A549 (cell line): ENCODE measurements around the gene EFHC1.

Experiments used
- CEBPB ChIP-seq, 2 experiments: fragments of >200 bp in 1 of 2; sonication (Bioruptor Twin) in 1 of 2; formaldehyde crosslinking in 1 of 2; IDR thresholded peaks; 2 replicates each; pipeline ENCODE4 v1.6.1; 2012 to 2016
- POLR2A ChIP-seq: IDR thresholded peaks from 2 replicates; pipeline ENCODE4 v1.6.1; 2012; ENCODE audit warnings: mild to moderate bottlenecking, low read length
- SREBF2 ChIP-seq: fragments of 450-650 bp; IDR thresholded peaks from 2 replicates; pipeline ENCODE4 v1.6.1; 2014; ENCODE audit warnings: mild to moderate bottlenecking, moderate library complexity
- TF ChIP-seq, protein P1 (sequence below): fragments of >200 bp; sonication (Bioruptor Twin); formaldehyde crosslinking; IDR thresholded peaks from 3 replicates; pipeline ENCODE4 v1.5.1; 2016
- TF ChIP-seq, protein P2 (sequence below): IDR thresholded peaks from 2 replicates; pipeline ENCODE4 v1.6.1; 2012
- TF ChIP-seq, protein P3 (sequence below): IDR thresholded peaks from 2 replicates; pipeline ENCODE4 v1.6.1; 2012; ENCODE audit warnings: low read depth, borderline replicate concordance

DNA sequence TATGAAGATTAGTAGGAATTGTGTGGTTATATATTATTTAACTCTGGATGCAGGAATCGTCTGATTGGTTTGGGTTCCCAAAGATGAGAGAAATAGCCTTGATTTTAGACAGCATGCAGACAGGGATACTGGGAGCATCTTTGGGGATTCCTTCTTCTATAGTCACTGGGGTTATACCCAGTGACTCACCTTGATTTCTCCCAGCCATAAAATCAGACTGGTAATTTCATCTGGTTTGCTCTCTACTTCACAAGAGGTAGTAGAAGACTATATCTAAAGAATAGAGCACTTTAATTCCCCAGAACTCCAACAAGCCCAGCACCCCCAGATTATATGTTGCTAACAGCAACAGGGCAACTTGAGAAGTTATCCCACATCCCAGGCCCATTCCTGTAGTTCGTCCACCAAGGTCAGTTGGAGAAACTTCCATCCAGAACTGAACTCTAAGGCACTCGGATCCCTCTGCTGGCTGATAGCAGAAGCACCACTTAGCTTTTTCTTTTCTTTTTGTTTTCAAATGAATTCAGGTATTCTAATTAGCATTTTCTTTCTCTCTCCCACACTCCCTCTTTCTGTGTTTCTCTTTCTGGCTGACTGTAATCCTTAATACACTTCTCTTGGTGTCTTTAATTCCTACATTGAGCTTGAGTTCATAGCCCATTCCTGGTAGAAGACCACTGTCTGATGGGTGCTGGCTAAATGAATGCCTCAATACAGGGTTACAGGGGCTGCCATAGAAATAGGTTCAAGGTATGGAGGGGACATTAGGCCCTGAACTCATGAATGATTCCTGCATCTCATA is 20.4 kb upstream of the EFHC1 start:
- TF ChIP-seq POLR2A (no peak), SREBF2 (no peak), CEBPB (IDR thresholded peaks at IDR 0.05) (no peak)
- TF ChIP-seq, protein P1, sequence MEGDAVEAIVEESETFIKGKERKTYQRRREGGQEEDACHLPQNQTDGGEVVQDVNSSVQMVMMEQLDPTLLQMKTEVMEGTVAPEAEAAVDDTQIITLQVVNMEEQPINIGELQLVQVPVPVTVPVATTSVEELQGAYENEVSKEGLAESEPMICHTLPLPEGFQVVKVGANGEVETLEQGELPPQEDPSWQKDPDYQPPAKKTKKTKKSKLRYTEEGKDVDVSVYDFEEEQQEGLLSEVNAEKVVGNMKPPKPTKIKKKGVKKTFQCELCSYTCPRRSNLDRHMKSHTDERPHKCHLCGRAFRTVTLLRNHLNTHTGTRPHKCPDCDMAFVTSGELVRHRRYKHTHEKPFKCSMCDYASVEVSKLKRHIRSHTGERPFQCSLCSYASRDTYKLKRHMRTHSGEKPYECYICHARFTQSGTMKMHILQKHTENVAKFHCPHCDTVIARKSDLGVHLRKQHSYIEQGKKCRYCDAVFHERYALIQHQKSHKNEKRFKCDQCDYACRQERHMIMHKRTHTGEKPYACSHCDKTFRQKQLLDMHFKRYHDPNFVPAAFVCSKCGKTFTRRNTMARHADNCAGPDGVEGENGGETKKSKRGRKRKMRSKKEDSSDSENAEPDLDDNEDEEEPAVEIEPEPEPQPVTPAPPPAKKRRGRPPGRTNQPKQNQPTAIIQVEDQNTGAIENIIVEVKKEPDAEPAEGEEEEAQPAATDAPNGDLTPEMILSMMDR: peak; percentile 77
- TF ChIP-seq, protein P2, sequence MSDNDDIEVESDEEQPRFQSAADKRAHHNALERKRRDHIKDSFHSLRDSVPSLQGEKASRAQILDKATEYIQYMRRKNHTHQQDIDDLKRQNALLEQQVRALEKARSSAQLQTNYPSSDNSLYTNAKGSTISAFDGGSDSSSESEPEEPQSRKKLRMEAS: no peak
- TF ChIP-seq, protein P3, sequence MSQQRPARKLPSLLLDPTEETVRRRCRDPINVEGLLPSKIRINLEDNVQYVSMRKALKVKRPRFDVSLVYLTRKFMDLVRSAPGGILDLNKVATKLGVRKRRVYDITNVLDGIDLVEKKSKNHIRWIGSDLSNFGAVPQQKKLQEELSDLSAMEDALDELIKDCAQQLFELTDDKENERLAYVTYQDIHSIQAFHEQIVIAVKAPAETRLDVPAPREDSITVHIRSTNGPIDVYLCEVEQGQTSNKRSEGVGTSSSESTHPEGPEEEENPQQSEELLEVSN: no peak
